HEK293 (cell line): Measurements from ENCODE around the gene RAI14.

Experiments
- CTCF ChIA-PET: fragments of 350-600 bp; formaldehyde crosslinking; extraction: SDS; loops from one replicate; lab custom pipeline; 2021; ENCODE audit warnings: antibody characterized with exemption; lab: Yijun Ruan, JAX
- POLR2A ChIA-PET: fragments of 300-600 bp; formaldehyde crosslinking; extraction: SDS; loops from one replicate; lab custom pipeline; 2020; ENCODE audit warnings: antibody characterized with exemption, inconsistent platforms; lab: Yijun Ruan, JAX
- H3K27ac ChIP-seq: fragments of 200-500 bp; sonication (Bioruptor generic); 2 replicates; pipeline ENCODE4 v1.5.1; 2014; ENCODE audit warnings: low read depth, low read length, control low read depth, inconsistent platforms; ENCODE audit errors: extremely low read depth
- H3K36me3 ChIP-seq, 2 experiments: fragments of 200-500 bp in 1 of 2; sonication (Bioruptor generic) in 1 of 2; 1 replicate in 1 of 2; 2 replicates in 1 of 2; pipeline ENCODE4 v1.5.1; 2014 to 2017; ENCODE audit warnings: inconsistent platforms in 2 of 2, low read length in 2 of 2; ENCODE audit not compliant: control insufficient read depth in 2 of 2, insufficient read depth in 1 of 2
- H3K4me1 ChIP-seq: fragments of 200-500 bp; sonication (Bioruptor generic); 2 replicates; pipeline ENCODE4 v1.5.1; 2014; ENCODE audit warnings: mild to moderate bottlenecking, low read length, inconsistent platforms; ENCODE audit not compliant: control insufficient read depth, insufficient read depth
- H3K4me3 ChIP-seq: 2 replicates; pipeline ENCODE4 v1.5.1; 2011; ENCODE audit warnings: low read depth, mild to moderate bottlenecking, control low read depth, low read length, moderate library complexity
- H3K9me3 ChIP-seq: fragments of 200-500 bp; sonication (Bioruptor generic); 2 replicates; pipeline ENCODE4 v1.5.1; 2014; ENCODE audit warnings: low read depth, low read length, inconsistent platforms; ENCODE audit not compliant: control insufficient read depth, insufficient read depth
- FEZF1 ChIP-seq: fragments of 450-650 bp; formaldehyde crosslinking; IDR thresholded peaks from 2 replicates; pipeline ENCODE4 v1.5.1; 2016; ENCODE audit warnings: missing biosample characterization, missing genetic modification characterization
- IKZF3 ChIP-seq: fragments of 450-650 bp; IDR thresholded peaks from 2 replicates; pipeline ENCODE4 v1.5.0; 2018; ENCODE audit warnings: missing biosample characterization, mild to moderate bottlenecking, missing genetic modification characterization, moderate library complexity
- INSM2 ChIP-seq: fragments of 450-650 bp; formaldehyde crosslinking; IDR thresholded peaks from 2 replicates; pipeline ENCODE4 v1.5.1; 2016; ENCODE audit warnings: missing biosample characterization, missing genetic modification characterization
- KLF1 ChIP-seq: fragments of 450-650 bp; formaldehyde crosslinking; IDR thresholded peaks from 2 replicates; pipeline ENCODE4 v1.5.1; 2016; ENCODE audit warnings: missing biosample characterization, missing genetic modification characterization
- KLF10 ChIP-seq: fragments of 450-650 bp; IDR thresholded peaks from 2 replicates; pipeline ENCODE4 v1.5.1; 2018; ENCODE audit warnings: missing biosample characterization, mild to moderate bottlenecking, missing genetic modification characterization
- KLF7 ChIP-seq: fragments of 450-650 bp; formaldehyde crosslinking; IDR thresholded peaks from 2 replicates; pipeline ENCODE4 v1.5.1; 2016; ENCODE audit warnings: missing biosample characterization, missing genetic modification characterization, borderline replicate concordance
- KLF9 ChIP-seq: fragments of 450-650 bp; formaldehyde crosslinking; IDR thresholded peaks from 2 replicates; pipeline ENCODE4 v1.5.1; 2016; ENCODE audit warnings: missing biosample characterization, missing genetic modification characterization, low read depth
- MEIS1 ChIP-seq: sonication (generic); formaldehyde crosslinking; IDR thresholded peaks from 2 replicates; pipeline ENCODE4 v1.8.1; 2022; ENCODE audit warnings: missing genetic modification reagents, mild to moderate bottlenecking, borderline replicate concordance
- MZF1 ChIP-seq: fragments of 450-650 bp; formaldehyde crosslinking; IDR thresholded peaks from 2 replicates; pipeline ENCODE4 v1.5.1; 2017; ENCODE audit warnings: missing biosample characterization, missing genetic modification characterization, borderline replicate concordance
- PBX3 ChIP-seq: sonication (generic); formaldehyde crosslinking; IDR thresholded peaks from 2 replicates; pipeline ENCODE4 v1.8.1; 2022; ENCODE audit warnings: mild to moderate bottlenecking, moderate library complexity, missing genetic modification reagents
- PRDM1 ChIP-seq: fragments of 450-650 bp; formaldehyde crosslinking; IDR thresholded peaks from 2 replicates; pipeline ENCODE4; 2016; ENCODE audit warnings: missing biosample characterization, missing genetic modification characterization
- PRDM4 ChIP-seq: fragments of 450-650 bp; formaldehyde crosslinking; IDR thresholded peaks from 2 replicates; pipeline ENCODE4 v1.5.1; 2017; ENCODE audit warnings: missing biosample characterization, missing genetic modification characterization
- PRDM6 ChIP-seq: fragments of 450-650 bp; formaldehyde crosslinking; IDR thresholded peaks from 2 replicates; pipeline ENCODE4 v1.5.1; 2017; ENCODE audit warnings: missing biosample characterization, missing genetic modification characterization
- REPIN1 ChIP-seq: fragments of 450-650 bp; formaldehyde crosslinking; IDR thresholded peaks from 2 replicates; pipeline ENCODE4 v1.5.1; 2017; ENCODE audit warnings: missing biosample characterization, missing genetic modification characterization, low read depth
- SP7 ChIP-seq: fragments of 450-650 bp; formaldehyde crosslinking; IDR thresholded peaks from 2 replicates; pipeline ENCODE4 v1.5.1; 2016; ENCODE audit warnings: missing biosample characterization, missing genetic modification characterization
- ZBTB20 ChIP-seq: fragments of 450-650 bp; formaldehyde crosslinking; IDR thresholded peaks from 2 replicates; pipeline ENCODE4 v1.5.1; 2016; ENCODE audit warnings: missing biosample characterization, missing genetic modification characterization
- ZBTB8A ChIP-seq: fragments of 450-650 bp; formaldehyde crosslinking; IDR thresholded peaks from 2 replicates; pipeline ENCODE4 v1.5.1; 2016; ENCODE audit warnings: missing biosample characterization, missing genetic modification characterization
- ZEB2 ChIP-seq: fragments of 450-650 bp; formaldehyde crosslinking; IDR thresholded peaks from 2 replicates; pipeline ENCODE4 v1.5.1; 2016; ENCODE audit warnings: missing biosample characterization, missing genetic modification characterization
- ZNF148 ChIP-seq: fragments of 450-650 bp; formaldehyde crosslinking; IDR thresholded peaks from 2 replicates; pipeline ENCODE4 v1.5.0; 2017; ENCODE audit warnings: missing biosample characterization, missing genetic modification characterization, borderline replicate concordance
- ZNF2 ChIP-seq: fragments of 450-650 bp; formaldehyde crosslinking; IDR thresholded peaks from 2 replicates; pipeline ENCODE4 v1.5.1; 2016; ENCODE audit warnings: missing biosample characterization, missing genetic modification characterization
- ZNF366 ChIP-seq: fragments of 450-650 bp; formaldehyde crosslinking; conservative IDR thresholded peaks from 2 replicates; pipeline ENCODE4 v1.5.1; 2016; ENCODE audit warnings: missing biosample characterization, missing genetic modification characterization
- ZNF530 ChIP-seq: fragments of 450-650 bp; formaldehyde crosslinking; IDR thresholded peaks from 2 replicates; pipeline ENCODE4 v1.5.1; 2016; ENCODE audit warnings: low read depth, missing biosample characterization, missing genetic modification characterization
- ZNF561 ChIP-seq: fragments of 450-650 bp; IDR thresholded peaks from 2 replicates; pipeline ENCODE4 v1.5.1; 2018; ENCODE audit warnings: missing biosample characterization, missing genetic modification characterization, borderline replicate concordance
- ZNF785 ChIP-seq: fragments of 450-650 bp; formaldehyde crosslinking; IDR thresholded peaks from 2 replicates; pipeline ENCODE4 v1.5.1; 2016; ENCODE audit warnings: missing biosample characterization, missing genetic modification characterization
- ZNF843 ChIP-seq: fragments of 450-650 bp; formaldehyde crosslinking; IDR thresholded peaks from 2 replicates; pipeline ENCODE4 v1.5.1; 2016; ENCODE audit warnings: missing biosample characterization, missing genetic modification characterization

Gene RAI14

GRCh38 chr5:34682926-34683623, 26.9 kb downstream of the RAI14 start (continued):
- peak; percentile 62; the same call in 1 of the 2 replicates for TF ChIP-seq ZNF561
- no peak for TF ChIP-seq KLF9 (tag by site-specific recombination)
- TF ChIP-seq, all 188 proteins: peak for 6

GRCh38 chr5:34684281-34684979, 28.3 kb downstream of the RAI14 start:
- POLR2A ChIA-PET = interaction anchor here (1.0 kb wide), 1 partner anchor 29 kb away, joined by 4 read pairs; the partner anchor contains the start of gene RAI14
- Histone ChIP-seq H3K27ac (peak overlapping the region; percentile 60), H3K36me3 (peaks cover 9 to 10% of the 10 kb centered on the region in 2 experiments), H3K4me3 (no peak overlapping the region), H3K4me1 (peaks cover 55% of the 10 kb centered on the region), H3K9me3 (no peaks in the 10 kb centered on the region)
- CTCF ChIA-PET = interaction anchor here (0.7 kb wide), 1 partner anchor 23 kb away, joined by 4 read pairs; no protein-coding TSS in a partner anchor
- TF ChIP-seq ZNF843 (tag by site-specific recombination) (peak; percentile 59), REPIN1 (tag by site-specific recombination) (no peak), FEZF1 (tag by site-specific recombination) (peak; percentile 69), PRDM4 (tag by site-specific recombination) (0 out of 2 replicates have a peak, but pooled peaks have one; percentile 31), ZNF785 (no peak), SP7 (tag by site-specific recombination) (peak; percentile 99), ZNF366 (tag by site-specific recombination) (peak; percentile 65), ZNF2 (tag by site-specific recombination) (0 out of 2 replicates have a peak, but pooled peaks have one; percentile 52), ZNF148 (tag by site-specific recombination) (no peak), MZF1 (tag by site-specific recombination) (peak; percentile 94), INSM2 (tag by site-specific recombination) (peak; percentile 83), ZNF561 (peak; percentile 77; the same call in 1 of the 2 replicates), IKZF3 (tag by site-specific recombination) (peak; percentile 70), PRDM1 (tag by site-specific recombination) (peak; percentile 59), ZEB2 (0 out of 2 replicates have a peak, but pooled peaks have one; percentile 41), ZBTB20 (tag by site-specific recombination) (peak; percentile 91), PRDM6 (0 out of 2 replicates have a peak, but pooled peaks have one; percentile 29), ZBTB8A (peak; percentile 38), ZNF530 (tag by site-specific recombination) (no peak), KLF7 (tag by site-specific recombination) (no peak), KLF10 (tag by site-specific recombination) (peak; percentile 47; the same call in 1 of the 2 replicates), PBX3 (CRISPR knock-in tag) (no peak), KLF1 (tag by site-specific recombination) (0 out of 2 replicates have a peak, but pooled peaks have one; percentile 15), MEIS1 (CRISPR knock-in tag) (no peak)
